Prostate gland (tissue), 2 donors: ENCODE data around the gene FFAR1. TPM values are rescaled to one million over a fixed set of nuclear protein-coding genes. Genes with fewer than 3 reads are reported as not detected.

Source experiments
- DNase-seq: peaks from one replicate; pipeline ENCODE4 v3.0.0-alpha.2; 2019; ENCODE audit warnings: low spot score
- H3K27ac ChIP-seq, 2 donors: fragments of 200-600 bp; sonication (generic); 2 replicates each; pipeline ENCODE4 v1.5.1; 2017 to 2019
- H3K27me3 ChIP-seq: fragments of 200-600 bp; sonication (generic); replicated peaks from 2 replicates; pipeline ENCODE4 v1.5.1; 2019; ENCODE audit not compliant: insufficient read depth
- H3K36me3 ChIP-seq, 2 donors: fragments of 200-600 bp; sonication (generic); 1 replicate in 1 of 2; 2 replicates in 1 of 2; pipeline versions ENCODE4 v1.5.1 to v1.8.1; 2017 to 2019
- H3K4me1 ChIP-seq: fragments of 200-600 bp; sonication (generic); replicated peaks from 2 replicates; pipeline ENCODE4 v1.5.1; 2019
- H3K4me3 ChIP-seq, 2 donors: fragments of 200-600 bp; sonication (generic); 2 replicates each; pipeline ENCODE4 v1.5.1; 2017 to 2019
- H3K9me3 ChIP-seq: fragments of 200-600 bp; sonication (generic); 2 replicates; pipeline ENCODE4 v1.5.1; 2017
- CTCF ChIP-seq, 4 experiments: fragments of 200-600 bp in 2 of 4; fragments of 450-650 bp in 2 of 4; sonication (generic) in 2 of 4; IDR thresholded peaks; 1 replicate in 3 of 4; 2 replicates in 1 of 4; pipeline ENCODE4 v1.5.1; 2016 to 2019; ENCODE audit warnings: antibody characterized with exemption in 4 of 4, mild to moderate bottlenecking in 2 of 4, moderate library complexity in 2 of 4
- POLR2A ChIP-seq: fragments of 450-650 bp; IDR thresholded peaks from one replicate; pipeline ENCODE4 v1.6.1; 2016; ENCODE audit warnings: antibody characterized with exemption, mild to moderate bottlenecking
- POLR2AphosphoS5 ChIP-seq: sonication (generic); formaldehyde crosslinking; IDR thresholded peaks from one replicate; pipeline ENCODE4 v1.6.1; 2017; ENCODE audit warnings: antibody characterized with exemption
- WGBS: methylation state at CpG from one replicate; pipeline ENCODE4 v1.1.5; 2018; 5-methylcytosine and 5-hydroxymethylcytosine counted together
- intact Hi-C: fragments of 100-400 bp; cut with DNase I; formaldehyde crosslinking; loops from one replicate; pipeline ENCODE4 v1.14.2; 2022
- total RNA-seq, 2 donors: library from RNA; depleted of rRNA; stranded (reverse); fragments of >200 nt; gene quantifications; one replicate each; pipeline ENCODE4 v1.1.0, GENCODE V29; 2016

FFAR1 gene
- total RNA-seq, 2 donors from 2014 or later, result 0.28 TPM; not detected in 1

- WGBS, result 71% methylated on average over 10 of the region's 10 CpGs
- H3K27ac ChIP-seq, result no peak overlapping the region
- no peaks in the 10 kb centered on the region for H3K4me1 ChIP-seq
- no peak for TF ChIP-seq CTCF (IDR thresholded peaks at IDR 0.05)
- TF ChIP-seq POLR2A, result no peak
- no peak for TF ChIP-seq POLR2AphosphoS5
- H3K36me3 ChIP-seq, result no peaks in the 10 kb centered on the region
- no peak for DNase-seq
- no peak overlapping the region for H3K4me3 ChIP-seq
- no peaks in the 10 kb centered on the region for H3K27me3 ChIP-seq
- no peaks in the 10 kb centered on the region for H3K9me3 ChIP-seq
- intact Hi-C loops, result no loop called here
These were observed 47.4 kb upstream of the FFAR1 start for GRCh38 chr19:35300339-35300649.

GRCh38 chr19:35301961-35302360 lies 45.7 kb upstream of the FFAR1 start:
- H3K36me3 ChIP-seq, result no peaks in the 10 kb centered on the region
- H3K27me3 ChIP-seq, result no peaks in the 10 kb centered on the region
- no peak overlapping the region for H3K4me3 ChIP-seq
- H3K27ac ChIP-seq, result no peak overlapping the region
- intact Hi-C loops, result no loop called here
- no peaks in the 10 kb centered on the region for H3K9me3 ChIP-seq
- TF ChIP-seq POLR2A (no peak), POLR2AphosphoS5 (no peak), CTCF (IDR thresholded peaks at IDR 0.05) (no peak)
- DNase-seq, result no peak
- H3K4me1 ChIP-seq, result no peaks in the 10 kb centered on the region
- 90% methylated on average over 2 of the region's 2 CpGs for whole genome bisulfite sequencing

- intact Hi-C loops, result no loop called here
- DNase-seq, result no peak
- Histone ChIP-seq H3K9me3 (no peaks in the 10 kb centered on the region), H3K4me1 (no peaks in the 10 kb centered on the region), H3K27me3 (no peaks in the 10 kb centered on the region), H3K36me3 (no peaks in the 10 kb centered on the region), H3K27ac (no peak overlapping the region), H3K4me3 (no peak overlapping the region)
- TF ChIP-seq POLR2A, result no peak
- TF ChIP-seq CTCF (IDR thresholded peaks at IDR 0.05), result no peak
- no peak for TF ChIP-seq POLR2AphosphoS5
- 79% methylated on average over 16 of the region's 16 CpGs for WGBS
These were observed 45.3 kb upstream of the FFAR1 start for GRCh38 chr19:35302446-35302845.

GRCh38 chr19:35303357-35303915 lies 44.3 kb upstream of the FFAR1 start:
- H3K4me3 ChIP-seq, result no peak overlapping the region
- no peak for DNase-seq
- no peak overlapping the region for H3K27ac ChIP-seq
- H3K27me3 ChIP-seq, result no peaks in the 10 kb centered on the region
- H3K36me3 ChIP-seq, result no peaks in the 10 kb centered on the region
- WGBS, result 84% methylated on average over 6 of the region's 6 CpGs
- no peak for TF ChIP-seq POLR2A
- TF ChIP-seq CTCF (IDR thresholded peaks at IDR 0.05), result no peak
- TF ChIP-seq POLR2AphosphoS5, result no peak
- intact Hi-C loops, result no loop called here
- no peaks in the 10 kb centered on the region for H3K4me1 ChIP-seq
- no peaks in the 10 kb centered on the region for H3K9me3 ChIP-seq

GRCh38 chr19:35304036-35304435 lies 43.7 kb upstream of the FFAR1 start:
- no peak overlapping the region for H3K4me3 ChIP-seq
- no peaks in the 10 kb centered on the region for H3K4me1 ChIP-seq
- TF ChIP-seq POLR2AphosphoS5 (no peak), CTCF (IDR thresholded peaks at IDR 0.05) (no peak), POLR2A (no peak)
- DNase-seq, result no peak
- no peaks in the 10 kb centered on the region for H3K27me3 ChIP-seq
- intact Hi-C loops, result no loop called here
- H3K27ac ChIP-seq, result no peak overlapping the region
- no peaks in the 10 kb centered on the region for H3K9me3 ChIP-seq
- no peaks in the 10 kb centered on the region for H3K36me3 ChIP-seq
- 80% methylated on average over 11 of the region's 11 CpGs for WGBS
